Measurements from ENCODE around the gene WDR73. TPM values are rescaled to one million over a fixed set of nuclear protein-coding genes. Genes with fewer than 3 reads are reported as not detected.

WDR73 gene
- total and polyA plus RNA-seq, 5 donors: 10.7 to 18.8 (median 16.1) TPM

DNA sequence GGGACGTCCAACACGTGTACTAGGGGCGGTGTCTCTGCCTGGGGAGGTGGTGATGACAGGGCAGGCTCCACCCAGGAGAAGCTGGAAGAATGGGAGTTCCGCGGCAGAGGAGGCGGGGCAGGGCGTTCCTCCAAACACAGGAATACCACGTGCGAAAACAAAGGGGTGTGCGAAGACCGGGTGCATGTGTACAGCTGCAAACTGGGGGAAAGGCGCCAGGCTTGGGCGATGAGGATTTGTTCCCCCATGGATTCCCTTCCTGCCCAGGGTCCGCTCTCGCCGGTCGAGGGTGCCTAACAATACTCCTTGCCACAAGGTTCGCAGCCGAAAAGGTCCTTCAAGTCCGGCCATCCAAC, 53.8 kb downstream of the WDR73 start:
- intact Hi-C loops (cut with DNase I): loop anchor here in 1 of 4 donors (10.0 kb wide), 1 partner anchor 54 kb away; the partner anchor contains the start of genes NMB and WDR73
- peaks cover 2% of the 10 kb centered on the region for H3K4me1 ChIP-seq (ENCODE audit: control insufficient read depth, insufficient read depth, low read length)
- WGBS: under 1% methylated on average over 20 of the region's 20 CpGs

DNA sequence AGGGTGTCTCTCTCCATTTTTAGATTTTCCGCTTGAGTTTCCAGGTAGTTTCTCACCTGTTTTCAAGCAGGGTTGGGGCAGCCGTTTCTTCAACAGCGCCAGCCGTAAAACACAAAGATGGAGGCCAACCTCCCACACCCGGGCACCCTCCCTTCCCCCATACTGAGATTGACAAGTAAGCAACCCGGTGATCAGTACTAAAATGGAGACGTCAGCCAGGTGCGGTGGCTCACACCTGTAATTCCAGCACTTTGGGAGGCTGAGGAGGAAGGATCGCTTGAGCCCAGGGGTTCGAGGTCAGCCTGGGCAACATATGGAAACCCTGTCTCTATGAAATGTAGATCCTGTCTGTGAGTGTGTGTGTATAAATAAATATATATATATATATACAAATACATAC, 54.2 kb downstream of the WDR73 start:
- Histone ChIP-seq H3K4me3 (ENCODE audit: low read length) (no peak overlapping the region), H3K27ac (ENCODE audit: low read length) (no peak overlapping the region), H3K27me3 (ENCODE audit: control insufficient read depth, insufficient read depth) (no peaks in the 10 kb centered on the region), H3K4me1 (ENCODE audit: control insufficient read depth, insufficient read depth, low read length) (no peaks in the 10 kb centered on the region), H3K9me3 (ENCODE audit: control insufficient read depth, low read length) (no peaks in the 10 kb centered on the region)
- WGBS: 69% methylated on average over 10 of the region's 10 CpGs
- ATAC-seq (no peak), DNase-seq (no peak)
- intact Hi-C loops (cut with DNase I): loop anchor here (5.0 to 10.0 kb wide), 6 partner anchors 55 to 445 kb away; partner anchors contain the start of genes NMB (in 1 of the 4) and WDR73 (in 1 of the 4)

More for the DNA sequence above, 53.8 kb downstream of the WDR73 start:
- peak overlapping the region; percentile 21 for H3K27ac ChIP-seq (ENCODE audit: low read length)
- peak; percentile 90 to 95 for ATAC-seq
- no peaks in the 10 kb centered on the region for H3K9me3 ChIP-seq (ENCODE audit: control insufficient read depth, low read length)
- H3K4me3 ChIP-seq (ENCODE audit: low read length): peak overlapping the region; percentile 64
- DNase-seq: peak; percentile 91 to 95 (median 94)
- H3K27me3 ChIP-seq (ENCODE audit: control insufficient read depth, insufficient read depth): no peaks in the 10 kb centered on the region

DNA sequence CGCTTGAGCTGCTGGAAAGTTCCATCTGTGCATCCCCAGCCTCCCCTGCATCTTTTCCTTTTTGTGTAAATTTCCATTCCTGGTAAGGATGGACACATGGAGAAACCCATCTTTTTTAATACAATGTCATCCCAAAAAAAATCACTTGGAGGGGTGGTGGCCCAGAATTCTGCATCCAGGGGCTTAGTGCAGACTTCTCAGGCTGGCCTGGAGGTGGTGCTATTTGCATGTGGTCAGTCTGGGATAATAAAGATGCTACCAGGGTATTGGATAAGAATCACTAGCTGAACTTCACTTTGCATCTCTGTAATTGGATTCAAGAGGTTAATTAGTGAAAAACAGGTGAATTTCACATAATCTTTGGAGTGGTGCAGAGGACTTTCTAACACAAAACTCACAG, 55.1 kb downstream of the WDR73 start:
- Histone ChIP-seq H3K4me3 (ENCODE audit: low read length) (no peak overlapping the region), H3K27me3 (ENCODE audit: control insufficient read depth, insufficient read depth) (no peaks in the 10 kb centered on the region), H3K4me1 (ENCODE audit: control insufficient read depth, insufficient read depth, low read length) (no peaks in the 10 kb centered on the region), H3K27ac (ENCODE audit: low read length) (no peak overlapping the region), H3K9me3 (ENCODE audit: control insufficient read depth, low read length) (no peaks in the 10 kb centered on the region)
- ATAC-seq (no peak), DNase-seq (no peak)
- 75% methylated on average over 1 of the region's 1 CpG for WGBS
- intact Hi-C loops (cut with DNase I): loop anchor here (5.0 to 10.0 kb wide), 5 partner anchors 226 to 446 kb away; no protein-coding TSS in a partner anchor

DNA sequence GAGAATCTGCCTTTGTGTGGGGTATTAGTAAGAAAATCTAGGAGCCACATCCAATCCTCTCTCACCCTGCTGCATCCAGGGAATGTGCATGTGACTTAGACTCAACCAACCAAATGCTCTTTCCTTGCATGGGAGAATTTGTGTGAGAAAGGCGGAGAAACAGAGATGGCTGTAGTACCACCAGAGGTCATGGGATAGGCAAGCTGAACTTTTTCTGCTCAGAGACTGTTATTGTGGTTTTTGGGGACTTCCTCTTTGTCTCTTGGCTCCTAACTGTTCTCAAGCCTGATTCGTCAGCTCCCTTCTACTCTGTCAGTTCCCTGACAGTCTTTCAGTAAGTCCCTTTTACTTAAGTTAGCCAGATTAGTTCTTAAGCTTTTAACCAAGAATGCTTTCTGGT, 55.8 kb downstream of the WDR73 start:
- intact Hi-C loops (cut with DNase I): loop anchor here (5.0 to 10.0 kb wide), 5 partner anchors 227 to 447 kb away; no protein-coding TSS in a partner anchor
- no peaks in the 10 kb centered on the region for H3K4me1 ChIP-seq (ENCODE audit: control insufficient read depth, insufficient read depth, low read length)
- H3K27me3 ChIP-seq (ENCODE audit: control insufficient read depth, insufficient read depth): no peaks in the 10 kb centered on the region
- WGBS: 73% methylated on average over 2 of the region's 2 CpGs
- DNase-seq (no peak), ATAC-seq (no peak)
- H3K27ac ChIP-seq (ENCODE audit: low read length): no peak overlapping the region
- no peak overlapping the region for H3K4me3 ChIP-seq (ENCODE audit: low read length)
- H3K9me3 ChIP-seq (ENCODE audit: control insufficient read depth, low read length): no peaks in the 10 kb centered on the region

DNA sequence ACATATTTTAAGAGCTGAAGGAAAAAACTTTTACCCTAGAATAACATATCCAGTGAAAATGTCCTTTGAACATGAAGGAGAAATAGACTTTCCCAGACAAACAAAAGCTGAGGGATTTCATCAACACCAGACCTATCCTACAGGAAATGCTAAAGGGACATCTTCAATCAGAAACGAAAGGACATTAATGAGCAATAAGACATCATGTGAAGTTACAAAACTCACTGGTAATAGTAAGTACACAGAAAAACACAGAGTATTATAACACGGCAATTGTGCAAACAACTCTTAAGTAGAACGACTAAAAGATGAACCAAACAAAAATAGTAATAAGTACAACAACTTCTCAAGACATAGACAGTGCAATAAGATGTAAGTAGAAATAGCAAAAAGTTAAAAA, 56.8 kb downstream of the WDR73 start:
- H3K9me3 ChIP-seq (ENCODE audit: control insufficient read depth, low read length): no peaks in the 10 kb centered on the region
- intact Hi-C loops (cut with DNase I): loop anchor here (5.0 to 10.0 kb wide), 5 partner anchors 228 to 448 kb away; no protein-coding TSS in a partner anchor

DNA sequence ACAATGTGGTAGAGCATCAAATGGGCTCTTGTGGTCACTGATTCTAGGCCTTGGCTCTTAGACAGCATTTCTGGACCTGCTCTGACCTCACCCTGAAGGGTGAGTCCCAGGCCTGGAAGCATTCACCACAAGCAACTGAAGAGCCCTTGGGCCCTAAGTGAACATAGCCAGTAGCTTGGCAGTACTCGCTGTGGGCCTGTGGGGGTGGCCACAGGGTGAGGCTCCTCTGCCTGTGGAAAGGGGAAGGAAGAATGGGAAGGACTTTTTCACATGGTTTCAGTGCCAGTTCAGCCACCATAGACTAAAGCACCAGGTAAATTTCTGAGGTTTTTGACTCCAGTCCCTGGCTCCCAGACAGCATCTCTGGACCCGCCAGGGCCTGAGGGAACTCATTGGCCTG, 58.4 kb downstream of the WDR73 start:
- no peaks in the 10 kb centered on the region for H3K27me3 ChIP-seq (ENCODE audit: control insufficient read depth, insufficient read depth)
- WGBS: 85% methylated on average over 2 of the region's 2 CpGs
- peak in 1 of 3 donors; percentile 61 for DNase-seq
- H3K4me3 ChIP-seq (ENCODE audit: low read length): no peak overlapping the region
- H3K27ac ChIP-seq (ENCODE audit: low read length): no peak overlapping the region
- ATAC-seq: no peak
- no peaks in the 10 kb centered on the region for H3K9me3 ChIP-seq (ENCODE audit: control insufficient read depth, low read length)
- no peaks in the 10 kb centered on the region for H3K4me1 ChIP-seq (ENCODE audit: control insufficient read depth, insufficient read depth, low read length)
- intact Hi-C loops (cut with DNase I): loop anchor here (5.0 to 10.0 kb wide), 5 partner anchors 229 to 449 kb away; no protein-coding TSS in a partner anchor

More for the DNA sequence above, 56.8 kb downstream of the WDR73 start:
- H3K4me1 ChIP-seq (ENCODE audit: control insufficient read depth, insufficient read depth, low read length): no peaks in the 10 kb centered on the region
- ATAC-seq (no peak), DNase-seq (no peak)
- H3K27me3 ChIP-seq (ENCODE audit: control insufficient read depth, insufficient read depth): no peaks in the 10 kb centered on the region
- H3K27ac ChIP-seq (ENCODE audit: low read length): no peak overlapping the region
- whole genome bisulfite sequencing: 76% methylated on average over 3 of the region's 3 CpGs
- H3K4me3 ChIP-seq (ENCODE audit: low read length): no peak overlapping the region

DNA sequence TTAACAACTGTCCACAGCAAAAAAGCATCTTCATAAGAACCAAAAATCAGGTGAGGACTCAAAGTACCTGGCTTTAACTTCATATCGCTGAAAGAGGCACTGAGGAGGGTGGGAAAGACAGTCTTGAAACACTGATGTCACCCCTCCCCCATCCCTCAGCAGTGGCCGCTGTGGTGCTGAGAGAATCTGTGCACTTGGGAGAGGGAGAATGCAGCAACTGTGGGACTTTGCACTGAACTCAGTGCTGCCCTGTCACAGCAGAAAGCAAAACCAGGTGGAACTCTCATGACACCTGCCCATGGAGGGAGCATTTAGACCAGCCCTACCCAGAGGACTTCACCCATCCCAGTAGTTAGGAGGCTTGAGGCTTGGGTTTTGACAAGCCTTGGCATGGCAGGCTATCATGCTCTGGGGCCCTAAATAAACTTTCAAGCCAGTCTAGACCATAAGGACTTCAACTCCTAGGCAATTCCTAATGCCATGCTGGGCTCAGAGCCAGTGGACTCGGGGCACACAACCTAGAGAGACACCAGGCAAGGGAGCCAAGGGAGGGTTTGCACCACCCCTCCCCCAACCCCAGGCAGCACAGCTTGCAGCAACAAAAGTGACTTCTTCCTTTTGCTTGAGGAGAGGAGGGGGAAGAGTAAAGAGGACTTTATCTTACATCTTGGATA, 59.3 kb downstream of the WDR73 start:
- no peak for ATAC-seq
- no peaks in the 10 kb centered on the region for H3K4me1 ChIP-seq (ENCODE audit: control insufficient read depth, insufficient read depth, low read length)

DNA sequence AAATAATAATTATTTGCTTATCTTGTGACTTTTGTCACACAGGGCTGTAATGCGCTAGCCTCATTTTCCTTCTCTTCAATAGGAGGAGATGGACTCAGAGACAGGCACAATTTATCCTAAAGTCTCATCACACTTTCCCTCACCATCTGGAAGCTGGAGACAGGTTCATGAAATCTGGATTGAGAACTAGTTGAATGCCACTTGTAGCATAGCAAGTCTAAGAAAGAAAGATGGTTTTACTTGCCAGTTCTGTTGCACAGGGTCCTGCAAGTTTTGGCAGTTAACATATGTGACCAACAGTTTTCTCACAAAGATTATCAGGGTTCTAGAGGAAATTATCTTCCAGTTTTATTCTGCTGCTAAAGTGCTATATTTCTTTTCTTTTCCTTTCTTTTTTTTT, 62.3 kb downstream of the WDR73 start:
- DNase-seq: no peak
- H3K4me3 ChIP-seq (ENCODE audit: low read length): no peak overlapping the region
- WGBS: 97% methylated on average over 1 of the region's 1 CpG

More for the DNA sequence above, 59.3 kb downstream of the WDR73 start:
- no peak overlapping the region for H3K27ac ChIP-seq (ENCODE audit: low read length)
- no peak for DNase-seq
- no peaks in the 10 kb centered on the region for H3K9me3 ChIP-seq (ENCODE audit: control insufficient read depth, low read length)
- H3K4me3 ChIP-seq (ENCODE audit: low read length): no peak overlapping the region
- intact Hi-C loops (cut with DNase I): loop anchor here (5.0 to 10.0 kb wide), 5 partner anchors 230 to 450 kb away; no protein-coding TSS in a partner anchor
- no peaks in the 10 kb centered on the region for H3K27me3 ChIP-seq (ENCODE audit: control insufficient read depth, insufficient read depth)
- 72% methylated on average over 3 of the region's 3 CpGs for WGBS

DNA sequence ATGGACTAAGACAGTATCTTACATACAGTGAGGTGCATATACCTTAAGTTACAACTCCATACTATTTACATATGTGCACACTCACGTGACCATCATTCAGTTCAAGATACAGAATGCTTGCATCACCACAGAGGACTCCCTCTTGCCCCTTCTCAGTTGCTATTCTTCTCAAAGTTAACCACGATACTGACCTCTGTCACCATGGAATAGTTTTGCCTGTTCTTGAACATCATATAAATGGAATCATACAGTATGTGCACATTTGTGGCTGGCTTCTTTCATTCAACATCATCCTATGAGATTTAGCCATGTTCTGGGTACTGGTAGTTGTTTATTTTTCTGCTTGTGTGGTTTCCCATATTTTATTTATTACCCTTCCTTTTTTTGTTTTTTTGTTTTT, 63.7 kb downstream of the WDR73 start:
- 83% methylated on average over 2 of the region's 2 CpGs for WGBS
- H3K4me3 ChIP-seq (ENCODE audit: low read length): no peak overlapping the region
- H3K9me3 ChIP-seq (ENCODE audit: control insufficient read depth, low read length): no peaks in the 10 kb centered on the region
- intact Hi-C loops (cut with DNase I): loop anchor here in 3 of 4 donors (10.0 kb wide), 3 partner anchors 234 to 454 kb away; no protein-coding TSS in a partner anchor
- no peak overlapping the region for H3K27ac ChIP-seq (ENCODE audit: low read length)
- no peak for DNase-seq
- H3K27me3 ChIP-seq (ENCODE audit: control insufficient read depth, insufficient read depth): no peaks in the 10 kb centered on the region
- no peak for ATAC-seq
- no peaks in the 10 kb centered on the region for H3K4me1 ChIP-seq (ENCODE audit: control insufficient read depth, insufficient read depth, low read length)

More for the DNA sequence above, 62.3 kb downstream of the WDR73 start:
- ATAC-seq: no peak
- no peak overlapping the region for H3K27ac ChIP-seq (ENCODE audit: low read length)
- H3K9me3 ChIP-seq (ENCODE audit: control insufficient read depth, low read length): no peaks in the 10 kb centered on the region
- intact Hi-C loops (cut with DNase I): loop anchor here in 3 of 4 donors (10.0 kb wide), 3 partner anchors 233 to 453 kb away; no protein-coding TSS in a partner anchor
- no peaks in the 10 kb centered on the region for H3K4me1 ChIP-seq (ENCODE audit: control insufficient read depth, insufficient read depth, low read length)
- H3K27me3 ChIP-seq (ENCODE audit: control insufficient read depth, insufficient read depth): no peaks in the 10 kb centered on the region

All from right cardiac atrium (tissue), 5 donors.